ENCODE data around the gene ROCK2. TPM values are rescaled to one million over a fixed set of nuclear protein-coding genes. Genes with fewer than 3 reads are reported as not detected.

Gene ROCK2
- total and polyA plus RNA-seq, 2 of the 13 experiments (the other 11 are each of a cell fraction or from before 2014, with no cell fraction given), result 38.1 to 119 TPM

- TF ChIP-seq HNF4G (IDR thresholded peaks at IDR 0.05; ENCODE audit: borderline replicate concordance, low read depth, low read length), result no peak
- peak; percentile 72 for TF ChIP-seq HNF4G (CRISPR knock-in tag; IDR thresholded peaks at IDR 0.05; ENCODE audit: borderline replicate concordance, low read depth)
- no peak; the same call in 1 of the 2 replicates for TF ChIP-seq ZNF670 (CRISPR knock-in tag; IDR thresholded peaks at IDR 0.05; ENCODE audit: borderline replicate concordance)
- peak; percentile 62; the same call in 1 of the 2 replicates for TF ChIP-seq ZNF430 (CRISPR knock-in tag; IDR thresholded peaks at IDR 0.05)
- peak; percentile 37; the same call in 1 of the 2 replicates for TF ChIP-seq ZNF768 (CRISPR knock-in tag; IDR thresholded peaks at IDR 0.05)
- no peak for TF ChIP-seq TBP (CRISPR knock-in tag; IDR thresholded peaks at IDR 0.05)
- TF ChIP-seq AGO2 (optimal IDR thresholded peaks at IDR 0.05; ENCODE audit: low read depth, low read length), result peak; percentile 96
- TF ChIP-seq RBM22 (optimal IDR thresholded peaks at IDR 0.05; ENCODE audit: low read length), result peak; percentile 45
- TF ChIP-seq ZC3H13 (CRISPR knock-in tag; IDR thresholded peaks at IDR 0.05), result no peak
- TF ChIP-seq MED13 (CRISPR knock-in tag; IDR thresholded peaks at IDR 0.05), result peak; percentile 48; the same call in 1 of the 2 replicates
- 0 out of 2 replicates have a peak, but pooled peaks have one; percentile 42 for TF ChIP-seq MEF2D (CRISPR knock-in tag; IDR thresholded peaks at IDR 0.05)
- peak; percentile 51 for TF ChIP-seq HDAC1 (CRISPR knock-in tag; IDR thresholded peaks at IDR 0.05)
- no peak for TF ChIP-seq SMAD3 (CRISPR knock-in tag; IDR thresholded peaks at IDR 0.05)
- TF ChIP-seq TRIM22 (IDR thresholded peaks at IDR 0.05), result no peak
- TF ChIP-seq, protein P1, sequence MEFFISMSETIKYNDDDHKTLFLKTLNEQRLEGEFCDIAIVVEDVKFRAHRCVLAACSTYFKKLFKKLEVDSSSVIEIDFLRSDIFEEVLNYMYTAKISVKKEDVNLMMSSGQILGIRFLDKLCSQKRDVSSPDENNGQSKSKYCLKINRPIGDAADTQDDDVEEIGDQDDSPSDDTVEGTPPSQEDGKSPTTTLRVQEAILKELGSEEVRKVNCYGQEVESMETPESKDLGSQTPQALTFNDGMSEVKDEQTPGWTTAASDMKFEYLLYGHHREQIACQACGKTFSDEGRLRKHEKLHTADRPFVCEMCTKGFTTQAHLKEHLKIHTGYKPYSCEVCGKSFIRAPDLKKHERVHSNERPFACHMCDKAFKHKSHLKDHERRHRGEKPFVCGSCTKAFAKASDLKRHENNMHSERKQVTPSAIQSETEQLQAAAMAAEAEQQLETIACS (CRISPR knock-in tag; IDR thresholded peaks at IDR 0.05), result no peak
- TF ChIP-seq JUND (CRISPR knock-in tag; IDR thresholded peaks at IDR 0.05), result peak; percentile 92; the same call in 1 of the 2 replicates
- peak; percentile 40; the same call in 1 of the 2 replicates for TF ChIP-seq JUNB (CRISPR knock-in tag; IDR thresholded peaks at IDR 0.05; ENCODE audit: borderline replicate concordance)
- peak; percentile 18; the same call in 1 of the 2 replicates for TF ChIP-seq MAZ (IDR thresholded peaks at IDR 0.05; ENCODE audit: borderline replicate concordance, low read depth, low read length)
- peak; percentile 82; the same call in 1 of the 2 replicates for TF ChIP-seq MAZ (CRISPR knock-in tag; IDR thresholded peaks at IDR 0.05; ENCODE audit: low read depth)
- TF ChIP-seq PITX1 (CRISPR knock-in tag; IDR thresholded peaks at IDR 0.05), result 0 out of 2 replicates have a peak, but pooled peaks have one; percentile 8
- TF ChIP-seq TCF12 (IDR thresholded peaks at IDR 0.05), result no peak
- TF ChIP-seq TCF12 (CRISPR knock-in tag; IDR thresholded peaks at IDR 0.05), result no peak
- peak; percentile 94; the same call in 1 of the 2 replicates for TF ChIP-seq PAX8 (CRISPR knock-in tag; IDR thresholded peaks at IDR 0.05; ENCODE audit: borderline replicate concordance)
- no peak for TF ChIP-seq CREM (IDR thresholded peaks at IDR 0.05)
- TF ChIP-seq CREM (CRISPR knock-in tag; IDR thresholded peaks at IDR 0.05), result no peak
- no peak for TF ChIP-seq ZNF7 (CRISPR knock-in tag; IDR thresholded peaks at IDR 0.05)
- peak; percentile 78; the same call in 1 of the 2 replicates for TF ChIP-seq KDM2A (CRISPR knock-in tag; IDR thresholded peaks at IDR 0.05; ENCODE audit: borderline replicate concordance, low read depth)
- TF ChIP-seq SALL2 (CRISPR knock-in tag; IDR thresholded peaks at IDR 0.05), result peak; percentile 66; the same call in 1 of the 2 replicates
- TF ChIP-seq GATAD2A (CRISPR knock-in tag; IDR thresholded peaks at IDR 0.05), result peak; percentile 42; the same call in 1 of the 2 replicates
- TF ChIP-seq ZNF816 (CRISPR knock-in tag; IDR thresholded peaks at IDR 0.05; ENCODE audit: borderline replicate concordance), result no peak; the same call in 1 of the 2 replicates
- TF ChIP-seq FOSL1 (CRISPR knock-in tag; IDR thresholded peaks at IDR 0.05; ENCODE audit: borderline replicate concordance), result peak; percentile 87
Observed at GRCh38 chr2:11344956-11345677, 681 bp upstream of the ROCK2 start (continued).

All from HepG2 (cell line).